Hepatocyte (in vitro differentiated cells): ENCODE data around the gene KDM3B. TPM values are rescaled to one million over a fixed set of nuclear protein-coding genes. Genes with fewer than 3 reads are reported as not detected.

Experiments used
- DNase-seq: peaks from one replicate; pipeline ENCODE4 v3.0.0-alpha.2; 2016; ENCODE audit warnings: low spot score
- H2AFZ ChIP-seq: fragments of 200-600 bp; sonication (generic); 2 replicates; pipeline ENCODE4 v1.6.0; 2016; ENCODE audit warnings: antibody characterized with exemption, mild to moderate bottlenecking
- H3K27ac ChIP-seq: fragments of 200-600 bp; sonication (generic); 2 replicates; pipeline ENCODE4 v1.5.1; 2016; ENCODE audit warnings: mild to moderate bottlenecking
- H3K27me3 ChIP-seq: fragments of 200-600 bp; sonication (generic); 2 replicates; pipeline ENCODE4 v1.6.1; 2016
- H3K36me3 ChIP-seq: fragments of 200-600 bp; sonication (generic); replicated peaks from 2 replicates; pipeline ENCODE4 v1.5.1; 2016; ENCODE audit warnings: low read depth; ENCODE audit not compliant: insufficient read depth
- H3K4me1 ChIP-seq: fragments of 200-600 bp; sonication (generic); 2 replicates; pipeline ENCODE4 v1.5.1; 2016; ENCODE audit warnings: mild to moderate bottlenecking, moderate library complexity; ENCODE audit not compliant: insufficient read depth
- H3K4me2 ChIP-seq: fragments of 200-600 bp; sonication (generic); 2 replicates; pipeline ENCODE4 v1.6.0; 2016
- H3K4me3 ChIP-seq: fragments of 200-600 bp; sonication (generic); 2 replicates; pipeline ENCODE4 v1.5.1; 2016; ENCODE audit warnings: mild to moderate bottlenecking
- H3K79me2 ChIP-seq: fragments of 200-600 bp; sonication (generic); 2 replicates; pipeline ENCODE4 v1.6.0; 2017; ENCODE audit warnings: mild to moderate bottlenecking
- H3K9me2 ChIP-seq: fragments of 200-600 bp; sonication (generic); replicated peaks from 2 replicates; pipeline ENCODE4 v1.6.0; 2017; ENCODE audit warnings: mild to moderate bottlenecking; ENCODE audit not compliant: insufficient read depth
- H3K9me3 ChIP-seq: fragments of 200-600 bp; sonication (generic); 2 replicates; pipeline ENCODE4 v1.5.1; 2016; ENCODE audit warnings: low read depth, mild to moderate bottlenecking
- H4K20me1 ChIP-seq: fragments of 200-600 bp; sonication (generic); 2 replicates; pipeline ENCODE4 v1.6.0; 2016; ENCODE audit warnings: mild to moderate bottlenecking; ENCODE audit not compliant: insufficient read depth, poor library complexity, severe bottlenecking
- EZH2 ChIP-seq: fragments of 200-600 bp; sonication (generic); IDR thresholded peaks from 2 replicates; pipeline ENCODE4 v1.6.1; 2016; ENCODE audit warnings: antibody characterized with exemption, mild to moderate bottlenecking, borderline replicate concordance
- EZH2phosphoT487 ChIP-seq: fragments of 200-600 bp; sonication (generic); IDR thresholded peaks from one replicate; pipeline ENCODE4 v1.6.1; 2018; ENCODE audit warnings: antibody characterized with exemption, mild to moderate bottlenecking, low read depth, moderate library complexity; ENCODE audit not compliant: unreplicated experiment, severe bottlenecking
- whole genome bisulfite sequencing: methylation state at CpG from one replicate; pipeline ENCODE4 v1.1.6; 2016; ENCODE audit warnings: low lambda C conversion rate; ENCODE audit errors: missing lambda C conversion rate; 5-methylcytosine and 5-hydroxymethylcytosine counted together
- polyA plus RNA-seq: library from polyadenylated mRNA; unstranded; fragments of >200 nt; fragmentation: Nextera tagmentation; extraction: Ambion mirVana; gene quantifications from 2 replicates; pipeline ENCODE4 v1.2.1, GENCODE V29; 2016
- total RNA-seq: library from RNA; depleted of rRNA; stranded (reverse); fragments of >200 nt; gene quantifications from 2 replicates; pipeline ENCODE4 v1.2.3, GENCODE V29; 2014
- TF ChIP-seq, protein P1 (sequence below): fragments of 200-600 bp; sonication (generic); IDR thresholded peaks from 2 replicates; pipeline ENCODE4 v1.5.1; 2016; ENCODE audit warnings: antibody characterized with exemption, mild to moderate bottlenecking; ENCODE audit not compliant: poor library complexity

The KDM3B gene
- total and polyA plus RNA-seq, 2 experiments from 2014 or later: 22.1 to 67.8 TPM

DNA sequence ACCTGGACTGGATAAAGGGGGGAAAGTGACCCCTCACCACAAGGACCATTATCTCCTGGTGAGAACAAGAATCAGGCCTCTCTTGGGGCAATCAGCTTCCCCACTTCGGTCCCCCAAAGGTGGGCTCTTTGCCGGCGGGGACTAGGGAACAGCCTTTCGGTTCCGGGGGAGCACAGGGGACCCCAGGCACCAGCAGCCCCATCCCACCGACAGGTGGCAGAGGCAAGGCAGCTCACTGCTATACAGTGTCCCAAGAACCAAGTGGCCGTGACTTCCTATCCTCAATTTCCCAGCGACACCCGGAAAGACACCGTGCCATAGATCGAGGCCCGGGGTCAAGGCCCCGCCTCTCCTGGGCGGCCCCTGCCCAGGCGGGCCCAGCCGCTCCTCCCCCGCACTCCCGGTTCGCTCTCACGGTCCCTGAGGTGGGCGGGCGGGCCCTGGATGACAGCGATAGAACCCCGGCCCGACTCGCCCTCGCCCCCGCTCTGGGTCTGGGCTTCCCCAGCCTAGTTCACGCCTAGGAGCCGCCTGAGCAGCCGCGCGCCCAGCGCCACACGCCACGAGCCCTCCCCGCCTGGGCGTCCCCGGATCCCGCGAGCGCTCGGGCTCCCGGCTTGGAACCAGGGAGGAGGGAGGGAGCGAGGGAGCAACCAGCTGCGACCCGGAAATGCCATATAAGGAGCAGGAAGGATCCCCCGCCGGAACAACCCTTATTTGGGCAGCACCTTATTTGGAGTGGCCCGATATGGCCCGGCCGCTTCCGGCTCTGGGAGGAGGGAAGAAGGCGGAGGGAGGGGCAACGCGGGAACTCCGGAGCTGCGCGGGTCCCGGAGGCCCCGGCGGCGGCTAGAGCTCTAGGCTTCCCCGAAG lies 112.1 kb downstream of the KDM3B start:
- Histone ChIP-seq H3K4me1 (peaks cover 6% of the 10 kb centered on the region), H3K4me2 (peak overlapping the region; percentile 89), H3K9me2 (no peaks in the 10 kb centered on the region), H3K9me3 (no peaks in the 10 kb centered on the region), H3K79me2 (no peaks in the 10 kb centered on the region), H2AFZ (no peak overlapping the region), H3K36me3 (no peaks in the 10 kb centered on the region), H3K4me3 (peak overlapping the region; percentile 32), H4K20me1 (peaks cover 25% of the 10 kb centered on the region), H3K27me3 (no peaks in the 10 kb centered on the region), H3K27ac (peak overlapping the region; percentile 98)
- TF ChIP-seq EZH2 (no peak), EZH2phosphoT487 (no peak)
- TF ChIP-seq, protein P1, sequence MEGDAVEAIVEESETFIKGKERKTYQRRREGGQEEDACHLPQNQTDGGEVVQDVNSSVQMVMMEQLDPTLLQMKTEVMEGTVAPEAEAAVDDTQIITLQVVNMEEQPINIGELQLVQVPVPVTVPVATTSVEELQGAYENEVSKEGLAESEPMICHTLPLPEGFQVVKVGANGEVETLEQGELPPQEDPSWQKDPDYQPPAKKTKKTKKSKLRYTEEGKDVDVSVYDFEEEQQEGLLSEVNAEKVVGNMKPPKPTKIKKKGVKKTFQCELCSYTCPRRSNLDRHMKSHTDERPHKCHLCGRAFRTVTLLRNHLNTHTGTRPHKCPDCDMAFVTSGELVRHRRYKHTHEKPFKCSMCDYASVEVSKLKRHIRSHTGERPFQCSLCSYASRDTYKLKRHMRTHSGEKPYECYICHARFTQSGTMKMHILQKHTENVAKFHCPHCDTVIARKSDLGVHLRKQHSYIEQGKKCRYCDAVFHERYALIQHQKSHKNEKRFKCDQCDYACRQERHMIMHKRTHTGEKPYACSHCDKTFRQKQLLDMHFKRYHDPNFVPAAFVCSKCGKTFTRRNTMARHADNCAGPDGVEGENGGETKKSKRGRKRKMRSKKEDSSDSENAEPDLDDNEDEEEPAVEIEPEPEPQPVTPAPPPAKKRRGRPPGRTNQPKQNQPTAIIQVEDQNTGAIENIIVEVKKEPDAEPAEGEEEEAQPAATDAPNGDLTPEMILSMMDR: no peak
- peak; percentile 99 for DNase-seq
- 2% methylated on average over 46 of the region's 64 CpGs for WGBS

DNA sequence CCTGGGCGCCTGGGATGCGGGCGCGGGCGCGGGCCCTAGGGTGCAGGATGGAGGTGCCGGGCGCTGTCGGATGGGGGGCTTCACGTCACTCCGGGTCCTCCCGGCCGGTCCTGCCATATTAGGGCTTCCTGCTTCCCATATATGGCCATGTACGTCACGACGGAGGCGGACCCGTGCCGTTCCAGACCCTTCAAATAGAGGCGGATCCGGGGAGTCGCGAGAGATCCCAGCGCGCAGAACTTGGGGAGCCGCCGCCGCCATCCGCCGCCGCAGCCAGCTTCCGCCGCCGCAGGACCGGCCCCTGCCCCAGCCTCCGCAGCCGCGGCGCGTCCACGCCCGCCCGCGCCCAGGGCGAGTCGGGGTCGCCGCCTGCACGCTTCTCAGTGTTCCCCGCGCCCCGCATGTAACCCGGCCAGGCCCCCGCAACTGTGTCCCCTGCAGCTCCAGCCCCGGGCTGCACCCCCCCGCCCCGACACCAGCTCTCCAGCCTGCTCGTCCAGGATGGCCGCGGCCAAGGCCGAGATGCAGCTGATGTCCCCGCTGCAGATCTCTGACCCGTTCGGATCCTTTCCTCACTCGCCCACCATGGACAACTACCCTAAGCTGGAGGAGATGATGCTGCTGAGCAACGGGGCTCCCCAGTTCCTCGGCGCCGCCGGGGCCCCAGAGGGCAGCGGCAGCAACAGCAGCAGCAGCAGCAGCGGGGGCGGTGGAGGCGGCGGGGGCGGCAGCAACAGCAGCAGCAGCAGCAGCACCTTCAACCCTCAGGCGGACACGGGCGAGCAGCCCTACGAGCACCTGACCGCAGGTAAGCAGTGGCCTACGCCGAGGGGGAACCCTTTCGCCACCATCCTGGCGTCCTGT lies 113.0 kb downstream of the KDM3B start, which contains the start of gene EGR1:
Gene EGR1, plus strand, starts transcription at position 219 of the 864 bp plus-strand sequence. Its CDS starts 283 bp downstream, at position 502.
- H3K9me3 ChIP-seq: no peaks in the 10 kb centered on the region
- WGBS: 2% methylated on average over 67 of the region's 85 CpGs
- no peaks in the 10 kb centered on the region for H3K36me3 ChIP-seq
- H3K27ac ChIP-seq: peak within 1 kb of the TSS; percentile 98
- peaks cover 25% of the 10 kb centered on the region for H4K20me1 ChIP-seq
- peaks cover 6% of the 10 kb centered on the region for H3K4me1 ChIP-seq
- no peaks in the 10 kb centered on the region for H3K9me2 ChIP-seq
- peak within 1 kb of the TSS; percentile 79 for H3K4me3 ChIP-seq
- TF ChIP-seq, protein P1: no peak
- peak; percentile 77 for TF ChIP-seq EZH2phosphoT487
- H2AFZ ChIP-seq: no peak within 1 kb of the TSS
- no peaks in the 10 kb centered on the region for H3K79me2 ChIP-seq
- peak; percentile 96 for DNase-seq
- H3K4me2 ChIP-seq: peak within 1 kb of the TSS; percentile 89
- no peaks in the 10 kb centered on the region for H3K27me3 ChIP-seq

DNA sequence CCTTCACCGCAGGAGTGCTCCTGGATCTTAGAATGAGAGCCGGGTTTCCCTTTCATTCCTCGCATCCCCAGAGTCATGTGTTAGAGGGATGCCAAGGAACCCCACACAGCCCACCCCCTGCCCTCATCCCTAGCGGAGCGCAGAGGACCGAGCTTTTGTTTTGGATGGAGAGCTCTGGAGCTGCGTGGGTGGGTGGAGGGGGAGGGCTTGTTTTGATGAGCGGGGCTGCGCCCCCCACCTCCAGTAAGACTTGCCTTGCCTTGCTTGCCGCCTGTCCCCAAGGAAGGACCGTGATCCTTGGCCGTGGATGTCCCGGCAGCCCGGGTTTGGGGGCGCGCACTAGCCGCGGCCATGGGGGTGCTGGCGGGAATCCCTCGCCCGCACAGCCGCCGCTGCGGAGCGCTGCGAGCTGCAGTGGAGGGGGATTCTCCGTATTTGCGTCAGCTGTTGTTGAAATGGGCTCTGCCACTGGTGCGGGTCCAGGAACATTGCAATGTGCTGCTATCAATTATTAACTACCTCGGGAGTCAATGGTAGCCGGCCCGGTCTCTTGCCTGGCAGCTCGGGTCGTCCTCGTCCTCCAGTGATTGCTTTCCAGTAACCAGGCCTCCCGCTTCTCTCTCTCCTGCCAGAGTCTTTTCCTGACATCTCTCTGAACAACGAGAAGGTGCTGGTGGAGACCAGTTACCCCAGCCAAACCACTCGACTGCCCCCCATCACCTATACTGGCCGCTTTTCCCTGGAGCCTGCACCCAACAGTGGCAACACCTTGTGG lies 113.8 kb downstream of the KDM3B start:
- H3K9me2 ChIP-seq: no peaks in the 10 kb centered on the region
- WGBS: 16% methylated on average over 38 of the region's 39 CpGs
- peak overlapping the region; percentile 89 for H3K4me2 ChIP-seq
- H3K79me2 ChIP-seq: no peaks in the 10 kb centered on the region
- no peak overlapping the region for H2AFZ ChIP-seq
- peak overlapping the region; percentile 79 for H3K4me3 ChIP-seq
- peaks cover 6% of the 10 kb centered on the region for H3K4me1 ChIP-seq
- DNase-seq: peak; percentile 60
- TF ChIP-seq, protein P1: no peak
- TF ChIP-seq EZH2phosphoT487: peak; percentile 11
- no peaks in the 10 kb centered on the region for H3K9me3 ChIP-seq
- no peaks in the 10 kb centered on the region for H3K36me3 ChIP-seq
- H4K20me1 ChIP-seq: peaks cover 25% of the 10 kb centered on the region
- no peak overlapping the region for H3K27ac ChIP-seq
- H3K27me3 ChIP-seq: no peaks in the 10 kb centered on the region
